Activated naive CD4-positive, alpha-beta T cell treated with anti-CD3 and anti-CD28 coated beads, Interleukin-2, amount 50 U/mL, for 72 hours (primary cell): ENCODE results near the gene GALNT2. TPM values are rescaled to one million over a fixed set of nuclear protein-coding genes. Genes with fewer than 3 reads are reported as not detected.
A peak's percentile ranks its signal among the peaks of the same experiment; 100 is the strongest.

ENCODE experiments used
- ATAC-seq, 2 donors: fragments of 150-1000 bp; cut with Tn5 transposase; 2 replicates each; pipeline ENCODE4 v1.10.0; 2021; ENCODE audit warnings: mild to moderate bottlenecking in 2 of 2, moderate library complexity in 2 of 2
- DNase-seq, 2 donors: peaks; one replicate each; pipeline ENCODE4 v3.0.0; 2021 to 2022; ENCODE audit warnings: low spot score in 2 of 2
- H3K27ac Mint-ChIP-seq, 2 donors: one replicate each; pipeline ENCODE4 v1.8.0; 2022; ENCODE audit warnings: mild to moderate bottlenecking in 2 of 2, mixed read lengths in 2 of 2
- H3K36me3 Mint-ChIP-seq, 2 donors: one replicate each; pipeline ENCODE4 v1.8.0; 2022; ENCODE audit warnings: mixed read lengths in 2 of 2
- H3K9me3 Mint-ChIP-seq, 2 donors: one replicate each; pipeline ENCODE4 v1.8.0; 2022; ENCODE audit warnings: mixed read lengths in 2 of 2
- total RNA-seq, 2 donors: library from RNA; stranded (reverse); gene quantifications; one replicate each; pipeline ENCODE4 v1.2.3, GENCODE V29; 2022

Gene GALNT2
- 10 to 100 TPM; 58.9 to 88.0 TPM for total RNA-seq

DNA sequence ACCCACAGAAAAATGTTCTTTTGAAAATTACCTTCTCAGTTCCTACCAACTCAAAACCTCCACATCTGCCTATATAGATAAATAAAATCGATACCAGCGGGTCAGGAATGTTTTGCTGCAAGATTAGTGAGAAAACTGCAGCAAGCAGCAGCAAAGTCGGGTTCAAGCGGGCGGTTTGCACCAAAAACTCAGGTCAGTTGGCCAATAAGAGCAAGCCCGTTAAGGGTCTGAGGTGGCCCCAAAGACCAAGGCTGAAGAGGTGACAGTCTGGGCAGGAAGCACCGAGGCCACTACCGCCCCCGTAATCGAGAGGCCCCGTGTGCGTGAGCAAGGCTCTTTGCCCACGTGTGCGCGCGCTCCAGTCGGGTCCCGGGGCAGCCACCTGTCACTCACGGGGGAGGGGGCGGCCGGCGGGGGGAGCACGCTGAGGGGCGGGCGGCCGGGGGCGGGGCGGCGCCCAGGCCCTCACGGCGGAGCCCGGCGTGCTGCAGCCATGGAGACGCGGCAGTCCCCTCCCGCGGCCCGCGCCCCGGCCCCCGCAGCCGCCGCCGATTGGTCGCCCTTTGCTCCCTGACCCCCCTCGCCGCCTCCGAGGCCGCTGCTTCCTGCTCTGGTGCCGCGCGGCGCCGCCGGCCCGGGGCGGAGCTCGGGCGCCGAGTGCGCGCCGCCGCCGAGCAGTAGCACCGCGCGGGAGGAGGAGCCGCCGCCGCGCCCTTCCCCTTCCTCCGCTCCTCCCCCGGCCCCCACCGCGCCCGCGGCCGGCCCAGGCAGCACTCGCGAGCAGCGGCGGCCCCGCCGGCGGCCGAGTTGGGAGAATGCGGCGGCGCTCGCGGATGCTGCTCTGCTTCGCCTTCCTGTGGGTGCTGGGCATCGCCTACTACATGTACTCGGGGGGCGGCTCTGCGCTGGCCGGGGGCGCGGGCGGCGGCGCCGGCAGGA is at the start of gene GALNT2:
Gene GALNT2, plus strand, starts transcription at position 773 of the 939 bp plus-strand sequence. Its CDS starts 43 bp downstream, at position 816.
- ATAC-seq (peak; percentile 86 to 92), DNase-seq (peak; percentile 86 to 89)
- peaks cover 0 to 23% of the 10 kb centered on the region in 2 donors for H3K9me3 Mint-ChIP-seq
- peaks cover 14 to 37% of the 10 kb centered on the region in 2 donors for H3K36me3 Mint-ChIP-seq
- H3K27ac Mint-ChIP-seq: peak within 1 kb of the TSS; percentile 89 to 93

- Mint-ChIP-seq H3K9me3 (peaks cover 5 to 14% of the 10 kb centered on the region in 2 donors), H3K27ac (no peak overlapping the region), H3K36me3 (peaks cover 1 to 6% of the 10 kb centered on the region in 2 donors)
- no peak for ATAC-seq
- DNase-seq: no peak
Observed at GRCh38 chr1:230020451-230020850, 46.6 kb upstream of the GALNT2 start.

DNA sequence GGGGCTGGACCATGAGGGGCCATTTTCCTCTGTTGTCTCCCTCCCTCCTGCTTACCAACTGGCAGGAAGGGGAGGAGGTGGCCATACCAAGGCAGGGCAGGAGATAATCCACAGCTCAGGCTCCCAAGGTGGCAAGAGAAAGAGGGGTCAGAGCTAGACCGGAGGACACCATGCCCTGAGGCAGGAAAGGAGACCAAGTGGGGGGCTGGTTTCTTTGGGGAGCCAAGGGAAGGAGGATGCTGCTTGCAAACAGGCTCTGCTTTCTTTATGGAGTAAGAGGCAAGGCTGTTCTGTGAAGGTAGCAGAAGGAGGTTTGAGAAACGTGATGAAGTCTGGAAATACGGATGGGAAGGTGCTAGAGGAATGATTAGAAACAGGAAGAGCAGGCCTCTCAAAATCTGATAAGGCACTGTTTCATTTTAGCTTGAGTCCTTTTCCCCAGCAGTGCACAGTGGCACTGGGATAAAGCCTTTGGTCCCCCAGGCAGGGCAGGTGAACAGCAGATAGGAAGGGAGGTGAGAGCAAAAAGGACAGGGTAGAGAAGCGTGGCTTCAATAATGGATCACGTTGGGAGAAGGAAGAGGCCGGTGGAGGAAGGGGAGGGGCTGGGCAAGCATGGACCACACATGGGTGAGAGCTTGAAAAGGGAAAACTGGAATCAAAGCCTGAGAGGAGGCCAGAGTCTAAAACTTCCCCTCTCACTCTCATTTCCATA is 44.2 kb upstream of the GALNT2 start:
- DNase-seq (no peak), ATAC-seq (no peak)
- peaks cover 8 to 12% of the 10 kb centered on the region in 2 donors for H3K36me3 Mint-ChIP-seq
- peaks cover 5 to 20% of the 10 kb centered on the region in 2 donors for H3K9me3 Mint-ChIP-seq
- no peak overlapping the region for H3K27ac Mint-ChIP-seq

- ATAC-seq: no peak
- Mint-ChIP-seq H3K27ac (no peak overlapping the region), H3K9me3 (peaks cover 5 to 20% of the 10 kb centered on the region in 2 donors), H3K36me3 (peaks cover 8 to 17% of the 10 kb centered on the region in 2 donors)
- DNase-seq: no peak
Observed at GRCh38 chr1:230025686-230026085, 41.4 kb upstream of the GALNT2 start.

DNA sequence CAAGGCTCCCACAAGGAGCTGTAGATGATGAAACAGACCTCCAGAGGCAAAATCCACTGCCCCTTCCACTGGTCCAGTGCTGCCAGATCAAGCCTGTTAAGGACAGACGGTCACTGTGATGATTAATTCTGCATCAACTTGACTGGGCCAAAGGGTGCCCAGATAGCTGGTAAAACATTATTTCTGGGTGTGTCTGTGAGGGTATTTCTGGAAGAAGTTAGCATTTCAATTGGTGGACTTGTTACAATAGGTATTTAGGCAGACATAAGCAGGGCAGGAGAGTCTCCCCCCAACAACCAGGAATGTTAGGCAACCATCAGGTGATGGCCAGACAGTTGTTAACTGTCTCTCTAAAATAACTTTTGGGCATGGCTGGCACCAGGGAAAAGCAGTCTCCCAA is 40.9 kb upstream of the GALNT2 start:
- ATAC-seq: no peak
- no peak overlapping the region for H3K27ac Mint-ChIP-seq
- no peak for DNase-seq
- peaks cover 5 to 20% of the 10 kb centered on the region in 2 donors for H3K9me3 Mint-ChIP-seq
- peaks cover 8 to 17% of the 10 kb centered on the region in 2 donors for H3K36me3 Mint-ChIP-seq

- peaks cover 8 to 17% of the 10 kb centered on the region in 2 donors for H3K36me3 Mint-ChIP-seq
- ATAC-seq: no peak
- peaks cover 5 to 20% of the 10 kb centered on the region in 2 donors for H3K9me3 Mint-ChIP-seq
- no peak overlapping the region for H3K27ac Mint-ChIP-seq
- no peak for DNase-seq
Observed at GRCh38 chr1:230026572-230026971, 40.5 kb upstream of the GALNT2 start.

DNA sequence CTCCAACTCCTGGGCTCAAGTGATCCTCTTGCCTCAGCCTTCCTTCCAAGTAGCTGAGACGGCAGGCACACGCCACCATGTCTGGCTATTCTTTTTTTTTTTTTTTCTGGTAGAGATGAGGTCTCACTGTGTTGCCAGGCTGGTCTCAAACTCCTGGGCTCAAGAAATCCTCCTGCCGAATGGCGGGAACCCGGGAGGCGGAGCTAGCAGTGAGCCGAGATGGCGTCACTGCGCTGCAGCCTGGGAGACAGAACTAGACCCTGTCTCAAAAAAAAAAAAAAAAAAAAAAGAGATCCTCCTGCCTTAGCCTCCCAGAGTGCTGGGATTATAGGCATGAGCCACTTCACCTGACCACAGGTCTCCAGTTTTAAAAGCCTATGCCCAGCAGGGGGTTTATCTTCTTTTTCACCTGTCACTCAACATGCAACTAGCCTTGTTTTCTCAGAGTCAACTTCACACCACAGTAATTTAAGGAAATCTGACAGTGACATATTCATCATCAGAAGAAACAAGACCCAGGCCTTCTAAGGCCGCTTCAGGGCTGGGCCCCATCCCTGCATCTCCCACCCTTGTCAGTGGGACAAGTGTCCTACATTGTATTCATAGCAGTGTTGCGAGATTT is 38.3 kb upstream of the GALNT2 start:
- no peak for DNase-seq
- ATAC-seq: peak in 1 of 2 donors; percentile 35
- H3K36me3 Mint-ChIP-seq: peaks cover 8 to 11% of the 10 kb centered on the region in 2 donors
- H3K9me3 Mint-ChIP-seq: peaks cover 5 to 14% of the 10 kb centered on the region in 2 donors
- no peak overlapping the region for H3K27ac Mint-ChIP-seq

DNA sequence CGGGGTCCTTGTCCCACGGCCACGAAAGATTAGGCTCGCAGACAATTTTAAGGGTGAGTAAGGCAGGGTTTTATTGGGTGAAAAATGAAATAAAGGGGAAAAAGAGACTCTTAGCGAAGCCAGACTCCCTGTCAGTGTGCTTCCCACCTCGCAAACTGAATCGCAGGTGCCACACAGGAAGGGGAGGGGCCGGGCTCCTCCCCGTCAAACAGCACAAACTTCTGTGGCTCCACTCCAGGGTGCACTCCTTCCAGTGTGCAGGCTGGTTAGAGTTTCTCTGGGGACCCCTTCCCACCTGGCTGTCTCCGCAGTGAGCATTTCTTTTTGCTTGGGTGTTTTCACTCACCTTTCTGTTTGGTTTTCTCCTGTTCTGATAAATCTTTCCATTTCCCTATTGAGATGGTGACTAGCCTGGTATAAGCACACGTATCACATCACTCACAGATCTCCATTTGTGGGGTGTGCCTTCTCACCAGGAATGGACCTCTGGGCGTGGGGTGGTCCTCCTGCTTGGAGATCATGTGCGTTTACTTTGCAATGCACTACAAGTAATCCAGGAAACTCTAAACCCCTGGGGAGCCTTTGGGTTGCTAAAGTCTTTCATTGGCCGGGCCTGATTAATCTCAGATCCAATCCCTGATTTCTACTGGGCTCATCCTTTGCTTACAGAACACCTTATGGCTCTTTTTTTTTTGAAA is 37.6 kb upstream of the GALNT2 start:
- ATAC-seq (no peak), DNase-seq (no peak)
- Mint-ChIP-seq H3K27ac (no peak overlapping the region), H3K9me3 (peaks cover 2 to 10% of the 10 kb centered on the region in 2 donors), H3K36me3 (peaks cover 8 to 11% of the 10 kb centered on the region in 2 donors)

GRCh38 chr1:230030122-230030821 is 36.8 kb upstream of the GALNT2 start:
- Mint-ChIP-seq H3K36me3 (peaks cover 8 to 11% of the 10 kb centered on the region in 2 donors), H3K27ac (peak overlapping the region in 1 of 2 donors; percentile 48), H3K9me3 (peaks cover 0 to 7% of the 10 kb centered on the region in 2 donors)
- DNase-seq: no peak
- ATAC-seq: peak in 1 of 2 donors; percentile 54

- H3K36me3 Mint-ChIP-seq: peaks cover under 1 to 12% of the 10 kb centered on the region in 2 donors
- H3K9me3 Mint-ChIP-seq: no peaks in the 10 kb centered on the region
- ATAC-seq (peak; percentile 94 to 95), DNase-seq (no peak)
- peak overlapping the region in 1 of 2 donors; percentile 48 for H3K27ac Mint-ChIP-seq
Observed at GRCh38 chr1:230031131-230031530, 35.9 kb upstream of the GALNT2 start.

DNA sequence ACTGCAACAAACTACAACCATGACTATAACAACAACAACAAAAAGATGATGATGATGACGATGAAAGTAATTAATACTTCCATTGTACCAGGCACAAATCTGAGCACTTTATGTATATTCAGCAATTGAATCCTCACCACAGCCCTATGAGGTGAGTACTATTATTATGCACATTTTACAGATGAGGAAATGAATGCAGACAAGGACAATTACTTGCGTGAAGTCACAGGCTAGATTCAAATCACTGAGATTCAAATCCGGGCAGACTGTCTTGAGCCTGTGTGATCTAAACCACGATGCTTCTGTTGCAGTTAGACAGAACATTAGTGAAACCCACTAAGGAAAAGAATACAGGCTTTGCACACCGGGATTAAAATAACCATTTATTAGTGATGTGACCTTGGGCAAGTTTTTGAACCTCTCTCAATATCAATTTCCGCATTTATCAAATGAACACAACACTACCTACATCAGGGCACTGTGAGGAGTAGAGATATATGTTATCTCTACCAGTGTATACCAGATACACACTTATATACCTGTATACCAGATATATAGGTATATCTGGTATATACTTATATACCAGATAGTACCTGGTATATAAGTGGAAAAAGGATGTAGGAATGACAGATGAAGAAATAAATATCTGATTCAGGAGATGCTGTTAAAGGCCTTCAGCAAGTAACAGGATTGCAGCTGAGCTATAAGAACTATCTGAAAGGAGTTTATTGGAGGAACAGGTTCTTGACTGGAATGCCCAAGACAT is 34.3 kb upstream of the GALNT2 start:
- no peak for DNase-seq
- Mint-ChIP-seq H3K27ac (no peak overlapping the region), H3K36me3 (peaks cover 0 to 17% of the 10 kb centered on the region in 2 donors), H3K9me3 (peaks cover 4 to 5% of the 10 kb centered on the region in 2 donors)
- ATAC-seq: no peak

GRCh38 chr1:230037261-230037660 is 29.8 kb upstream of the GALNT2 start:
- peak in 1 of 2 donors; percentile 84 for ATAC-seq
- Mint-ChIP-seq H3K36me3 (peaks cover 0 to 11% of the 10 kb centered on the region in 2 donors), H3K9me3 (peaks cover 4 to 5% of the 10 kb centered on the region in 2 donors), H3K27ac (no peak overlapping the region)
- DNase-seq: no peak

GRCh38 chr1:230040440-230040839 is 26.6 kb upstream of the GALNT2 start:
- DNase-seq: no peak
- Mint-ChIP-seq H3K9me3 (peaks cover 4 to 5% of the 10 kb centered on the region in 2 donors), H3K27ac (no peak overlapping the region), H3K36me3 (peaks cover 0 to 11% of the 10 kb centered on the region in 2 donors)
- ATAC-seq: no peak

- H3K9me3 Mint-ChIP-seq: no peaks in the 10 kb centered on the region
- no peak for ATAC-seq
- H3K36me3 Mint-ChIP-seq: no peaks in the 10 kb centered on the region
- no peak for DNase-seq
- no peak overlapping the region for H3K27ac Mint-ChIP-seq
Observed at GRCh38 chr1:230043081-230043480, 24.0 kb upstream of the GALNT2 start.

GRCh38 chr1:230044729-230045128 is 22.3 kb upstream of the GALNT2 start:
- DNase-seq (no peak), ATAC-seq (no peak)
- no peaks in the 10 kb centered on the region for H3K36me3 Mint-ChIP-seq
- H3K9me3 Mint-ChIP-seq: no peaks in the 10 kb centered on the region
- H3K27ac Mint-ChIP-seq: no peak overlapping the region
